Amygdala (tissue), 56 donors: ENCODE data around the gene ALK.

ENCODE experiments used
- DNase-seq, 56 donors: peaks; one replicate each; lab custom pipeline; 2025; lab: John Stamatoyannopoulos, UW

Gene ALK

GRCh38 chr2:29314816-29315571 lies 606.4 kb downstream of the ALK start:
- DNase-seq: peak in 25 of 56 donors; percentile 3 to 57 (median 17)

- no peak for DNase-seq
These were observed 609.9 kb downstream of the ALK start for GRCh38 chr2:29311458-29311857.

- no peak for DNase-seq
These were observed 610.6 kb downstream of the ALK start for GRCh38 chr2:29310650-29311348.

DNA sequence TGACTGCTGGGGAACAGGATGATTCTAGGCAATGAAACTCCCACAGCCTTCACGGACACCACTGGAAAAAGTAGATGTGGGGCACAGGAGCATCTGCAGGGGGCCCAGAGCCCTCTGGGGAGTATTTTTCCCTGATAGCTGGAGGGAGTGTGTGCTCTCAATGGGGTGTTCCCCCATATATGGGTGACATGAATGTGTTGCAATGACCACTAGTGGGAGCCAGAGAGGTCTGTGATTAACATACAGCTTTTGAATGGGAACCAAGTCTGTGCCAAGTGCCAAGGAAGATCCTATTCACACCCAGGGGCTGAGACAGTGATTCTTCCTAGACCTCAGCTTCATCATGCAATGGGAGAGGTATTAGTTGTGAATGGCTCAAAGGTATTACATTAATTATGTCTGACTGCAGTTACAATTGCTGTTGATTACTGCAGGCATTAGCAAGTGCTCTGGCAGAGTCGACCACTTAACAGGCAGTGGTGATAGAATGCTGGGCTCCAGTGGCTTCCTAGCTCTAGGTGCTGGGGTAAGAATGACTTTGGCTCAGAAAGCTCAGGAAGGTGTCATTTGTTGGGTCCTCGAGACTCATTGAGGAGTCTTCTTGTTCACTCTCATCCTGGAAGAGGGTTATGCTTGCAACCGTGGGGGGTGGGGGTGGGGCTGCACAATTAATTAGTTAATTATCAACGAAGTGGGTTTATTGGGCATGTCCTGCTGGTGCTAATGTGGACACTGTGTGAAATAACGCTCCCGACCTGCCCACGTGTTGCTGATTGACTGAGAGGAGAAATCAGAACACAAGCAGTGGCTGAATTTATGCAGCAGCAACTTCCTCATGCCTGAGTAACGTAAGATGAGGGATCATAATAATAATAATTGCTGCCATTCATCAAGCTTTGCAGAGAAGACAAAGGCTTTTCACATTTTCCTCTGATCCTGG lies 612.0 kb downstream of the ALK start:
- peak in 31 of 56 donors; percentile 4 to 78 (median 19) for DNase-seq

DNA sequence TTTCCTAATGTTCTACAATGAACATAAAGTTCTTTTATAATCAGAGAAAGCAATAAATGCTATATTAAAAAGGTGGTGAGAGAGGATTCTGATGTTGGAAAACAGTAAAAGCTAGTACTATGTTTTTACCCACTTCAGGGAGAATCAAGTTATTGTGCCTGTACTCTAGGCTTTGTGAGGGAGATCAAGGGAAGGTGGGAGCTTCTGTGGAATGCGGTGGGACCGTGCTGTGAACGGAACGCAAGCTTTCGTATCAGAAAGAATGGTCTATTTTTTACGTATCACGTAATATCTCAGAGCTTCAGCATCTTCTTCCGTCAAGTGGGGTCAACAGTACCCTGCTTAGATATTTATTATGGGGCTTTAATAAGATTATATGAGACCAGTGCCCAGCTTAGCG lies 613.0 kb downstream of the ALK start:
- no peak for DNase-seq

- DNase-seq: no peak
These were observed 613.9 kb downstream of the ALK start for GRCh38 chr2:29307519-29307918.

- no peak for DNase-seq
These were observed 615.6 kb downstream of the ALK start for GRCh38 chr2:29305762-29306161.

DNA sequence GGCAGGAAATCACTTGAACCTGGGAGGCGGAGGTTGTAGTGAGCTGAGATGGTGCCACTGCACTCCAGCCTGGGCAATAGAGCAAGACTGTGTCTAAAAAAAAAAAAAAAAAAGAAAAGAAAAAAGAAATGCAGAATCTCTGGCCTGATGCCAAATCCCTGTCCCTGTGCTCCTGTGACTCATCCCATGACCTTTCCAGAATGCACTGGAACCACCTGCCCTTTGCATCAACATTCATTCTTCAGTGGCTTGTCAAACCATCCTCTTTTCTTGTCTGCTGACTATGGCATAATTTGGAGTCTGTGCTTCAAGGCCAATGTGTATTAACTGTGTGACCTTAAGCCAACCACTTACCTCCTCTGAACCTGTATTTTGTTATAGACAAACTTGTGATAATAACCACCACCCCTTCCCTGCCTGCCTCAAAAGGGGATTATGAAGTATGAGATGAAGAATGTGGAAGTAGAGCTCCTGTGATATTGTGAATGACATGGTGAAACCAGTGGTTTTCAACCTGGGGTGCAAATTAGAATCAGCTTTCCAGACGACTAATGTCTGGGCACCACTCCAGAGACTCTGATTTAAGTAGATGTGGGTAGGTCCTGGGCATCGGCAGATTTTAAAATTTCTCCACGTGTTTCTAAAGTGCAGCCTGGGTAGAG lies 616.9 kb downstream of the ALK start:
- no peak for DNase-seq

- no peak for DNase-seq
These were observed 624.8 kb downstream of the ALK start for GRCh38 chr2:29296585-29296984.

DNA sequence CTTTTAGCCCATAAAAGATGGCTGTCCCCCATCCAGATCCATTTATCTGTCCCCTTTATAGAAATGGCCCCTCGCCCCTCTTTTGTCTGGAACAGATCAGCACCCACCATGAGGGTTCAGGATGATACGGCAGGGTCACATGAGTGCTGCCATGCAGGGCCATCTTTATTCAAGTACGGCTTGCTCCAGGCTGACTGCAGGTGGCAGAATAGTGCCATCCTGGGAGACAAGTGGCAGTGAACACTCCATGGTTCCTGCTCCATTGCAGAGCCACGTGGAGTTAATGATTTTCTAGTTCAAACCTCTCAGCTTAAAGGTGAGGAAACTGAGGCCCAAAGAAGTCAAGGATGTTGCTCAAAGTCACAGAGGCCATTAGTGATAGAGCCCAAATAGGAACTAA lies 625.5 kb downstream of the ALK start:
- DNase-seq: peak in 5 of 56 donors; percentile 4 to 26 (median 13)

DNA sequence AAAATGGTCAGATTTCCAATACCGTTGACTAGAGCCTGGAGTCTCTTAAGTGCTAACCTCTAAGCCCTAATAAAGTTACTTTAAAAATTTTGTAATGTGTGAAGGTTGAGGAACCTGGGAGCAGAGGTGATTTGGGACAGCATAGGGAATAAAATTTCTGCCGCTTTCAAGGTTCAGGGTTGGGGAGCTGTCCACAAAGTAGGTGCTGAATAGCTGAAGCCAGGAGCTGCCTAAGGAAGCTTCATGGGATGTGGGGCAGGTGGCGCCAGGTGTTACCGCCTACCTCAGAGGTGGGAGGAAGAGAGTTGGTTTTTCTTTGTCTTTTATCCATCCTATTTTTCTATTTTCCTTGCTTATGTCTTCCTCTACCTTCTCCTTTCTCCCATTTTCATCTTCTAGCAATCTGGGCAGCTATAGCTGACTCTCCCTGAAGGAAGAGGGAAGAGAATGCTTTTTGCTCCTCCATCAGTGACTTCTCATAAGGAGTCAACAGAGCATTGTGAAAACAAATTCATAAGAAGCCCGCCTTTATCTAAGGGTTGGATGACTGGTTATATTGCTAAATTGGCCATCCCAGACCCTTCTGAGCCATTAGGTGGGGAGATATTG lies 627.5 kb downstream of the ALK start:
- no peak for DNase-seq

DNA sequence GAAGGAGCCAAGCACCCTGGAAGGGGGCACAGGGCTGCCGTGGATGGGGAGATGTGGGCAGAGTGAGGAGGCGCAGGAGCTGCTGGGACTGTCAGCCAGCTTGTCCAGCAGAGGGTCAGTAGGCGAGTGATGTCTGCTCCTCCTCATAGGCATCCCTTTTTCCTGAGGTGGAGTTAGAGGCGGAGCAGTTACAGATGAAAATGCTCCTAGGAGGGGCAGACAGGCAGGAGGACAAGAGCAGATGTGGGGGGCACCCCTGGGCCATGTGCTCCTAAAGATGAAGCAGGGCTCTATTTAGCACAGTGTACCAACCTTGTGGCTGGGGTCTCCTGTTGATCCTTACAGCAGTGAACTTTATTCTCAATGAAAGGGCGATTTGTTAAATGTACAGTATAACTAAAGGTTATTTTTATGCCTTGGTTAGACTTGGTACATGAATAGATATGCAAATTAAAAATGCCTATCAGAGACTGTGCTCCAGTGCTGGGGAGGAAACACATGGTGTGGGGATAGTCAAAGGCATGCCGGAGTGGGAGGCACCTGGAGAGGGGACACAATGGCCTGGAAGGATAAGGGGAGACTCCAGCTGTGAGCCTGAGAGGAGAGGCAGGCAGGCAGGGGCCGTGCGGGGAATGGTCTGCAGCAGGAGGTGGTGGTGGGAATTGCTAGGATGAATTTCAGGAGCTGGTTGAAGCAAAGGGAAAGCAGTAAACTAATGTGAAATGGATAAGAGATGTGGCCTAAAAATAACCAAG lies 630.9 kb downstream of the ALK start:
- no peak for DNase-seq

DNA sequence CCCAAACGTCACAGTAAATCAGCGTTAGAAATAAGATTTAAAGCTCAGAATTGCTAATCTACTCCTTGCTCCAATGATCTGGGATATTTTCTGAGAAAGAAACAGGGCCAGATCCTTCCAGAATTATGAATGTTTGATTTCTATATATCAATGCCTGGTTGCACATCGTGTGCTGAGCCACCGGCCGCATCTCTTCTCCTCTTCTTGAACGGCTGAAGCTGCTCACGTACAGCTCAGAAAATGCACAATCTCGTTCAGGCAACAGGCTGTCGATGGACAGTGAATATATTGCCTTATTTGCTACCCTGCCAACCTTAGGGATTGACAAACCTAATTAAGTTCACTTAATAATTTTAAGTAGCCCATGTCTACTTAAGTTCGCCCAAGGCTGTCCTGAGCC lies 636.7 kb downstream of the ALK start:
- DNase-seq: no peak

DNA sequence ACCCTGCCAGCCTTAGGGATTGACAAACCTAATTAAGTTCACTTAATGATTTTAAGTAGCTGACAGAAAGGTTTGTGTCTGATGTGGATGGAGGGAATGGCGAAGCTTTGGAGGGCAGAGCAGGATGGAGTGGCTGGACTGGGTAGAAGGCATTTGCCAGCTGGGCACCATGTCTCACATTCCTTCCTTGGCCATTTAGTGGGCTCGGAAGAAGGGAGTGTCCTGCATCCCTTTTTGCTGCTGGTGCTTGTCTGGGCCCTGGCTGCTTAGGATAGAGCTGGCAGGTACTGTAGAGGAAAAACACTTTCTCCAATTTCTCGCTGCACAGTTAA lies 639.5 kb downstream of the ALK start:
- peak in 9 of 56 donors; percentile 27 to 57 (median 41) for DNase-seq

GRCh38 chr2:29281086-29281915 lies 640.1 kb downstream of the ALK start:
- peak in 55 of 56 donors; percentile 6 to 90 (median 75) for DNase-seq

GRCh38 chr2:29278966-29279365 lies 642.4 kb downstream of the ALK start:
- DNase-seq: peak in 5 of 56 donors; percentile 4 to 44 (median 19)

DNA sequence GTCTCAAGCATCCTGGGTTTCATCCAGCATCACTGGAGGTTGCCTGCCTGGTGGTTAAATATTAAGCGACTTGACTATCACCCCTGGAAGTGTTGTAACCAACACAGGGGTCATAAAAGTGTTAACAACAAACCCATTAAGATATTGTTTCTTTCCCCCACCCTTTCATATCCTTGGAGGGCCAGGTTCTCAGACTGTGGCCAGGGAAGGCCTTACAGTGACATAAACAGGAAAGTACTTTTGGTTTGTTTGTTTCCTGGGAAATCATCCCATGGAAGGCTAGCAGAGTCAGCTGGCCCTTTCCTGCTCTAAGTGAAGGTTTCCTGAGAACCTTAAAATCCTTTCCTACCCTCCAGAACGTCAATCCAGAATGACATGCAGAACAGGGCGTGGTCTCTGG lies 645.2 kb downstream of the ALK start:
- no peak for DNase-seq

- DNase-seq: no peak
These were observed 646.2 kb downstream of the ALK start for GRCh38 chr2:29275186-29275585.
